Activated CD4-positive, alpha-beta T cell treated with anti-CD3 and anti-CD28 coated beads for 24 hours (primary cell): ENCODE data around the gene PRR14.

Source experiments
- DNase-seq, 2 donors: peaks; one replicate each; pipeline ENCODE4 v3.0.0-alpha.2; 2020; ENCODE audit warnings: low read depth in 2 of 2

PRR14 gene

DNA sequence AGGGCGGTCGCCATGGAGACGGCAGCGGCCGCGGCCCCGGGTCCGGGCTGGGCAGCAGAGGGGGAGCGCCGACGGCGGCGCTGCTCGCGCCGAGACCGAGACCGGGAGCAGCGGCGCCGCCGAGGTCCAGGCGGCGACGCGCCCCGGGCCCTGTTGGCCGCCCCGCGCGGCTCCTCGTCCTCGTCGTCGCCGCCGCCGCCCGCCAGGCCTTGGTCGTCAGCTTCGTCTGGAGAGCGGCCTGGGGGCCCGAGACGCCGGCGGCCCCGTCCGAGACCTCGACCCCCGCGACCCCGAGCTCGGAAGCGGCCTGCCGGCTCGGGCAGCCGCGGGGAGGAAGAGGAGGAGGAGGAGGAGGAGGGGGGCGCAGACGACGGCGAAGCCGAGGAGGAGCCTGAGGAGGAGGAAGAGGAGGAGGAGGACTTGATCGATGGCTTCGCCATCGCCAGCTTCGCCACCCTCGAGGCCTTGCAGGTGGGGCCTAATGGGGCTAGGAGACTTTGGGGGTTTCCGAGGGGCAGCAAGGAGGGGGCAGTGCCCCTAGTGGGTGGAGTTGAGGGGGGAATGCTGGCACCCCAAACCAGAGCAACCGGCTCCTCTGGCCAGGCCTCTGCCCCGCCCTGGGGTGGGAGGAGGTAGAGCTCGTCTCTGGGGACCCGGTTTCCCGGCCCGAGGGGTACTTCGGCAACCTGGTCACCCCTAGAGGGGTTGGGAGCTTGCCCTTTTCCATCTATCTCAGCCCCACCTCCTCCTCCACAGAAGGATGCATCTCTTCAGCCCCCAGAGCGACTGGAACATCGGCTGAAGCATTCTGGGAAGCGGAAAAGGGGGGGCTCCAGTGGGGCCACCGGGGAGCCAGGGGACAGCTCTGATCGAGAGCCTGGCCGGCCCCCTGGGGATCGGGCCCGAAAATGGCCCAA lies 9.0 kb downstream of the PRR14 start:
- DNase-seq: peak; percentile 15 to 38

DNA sequence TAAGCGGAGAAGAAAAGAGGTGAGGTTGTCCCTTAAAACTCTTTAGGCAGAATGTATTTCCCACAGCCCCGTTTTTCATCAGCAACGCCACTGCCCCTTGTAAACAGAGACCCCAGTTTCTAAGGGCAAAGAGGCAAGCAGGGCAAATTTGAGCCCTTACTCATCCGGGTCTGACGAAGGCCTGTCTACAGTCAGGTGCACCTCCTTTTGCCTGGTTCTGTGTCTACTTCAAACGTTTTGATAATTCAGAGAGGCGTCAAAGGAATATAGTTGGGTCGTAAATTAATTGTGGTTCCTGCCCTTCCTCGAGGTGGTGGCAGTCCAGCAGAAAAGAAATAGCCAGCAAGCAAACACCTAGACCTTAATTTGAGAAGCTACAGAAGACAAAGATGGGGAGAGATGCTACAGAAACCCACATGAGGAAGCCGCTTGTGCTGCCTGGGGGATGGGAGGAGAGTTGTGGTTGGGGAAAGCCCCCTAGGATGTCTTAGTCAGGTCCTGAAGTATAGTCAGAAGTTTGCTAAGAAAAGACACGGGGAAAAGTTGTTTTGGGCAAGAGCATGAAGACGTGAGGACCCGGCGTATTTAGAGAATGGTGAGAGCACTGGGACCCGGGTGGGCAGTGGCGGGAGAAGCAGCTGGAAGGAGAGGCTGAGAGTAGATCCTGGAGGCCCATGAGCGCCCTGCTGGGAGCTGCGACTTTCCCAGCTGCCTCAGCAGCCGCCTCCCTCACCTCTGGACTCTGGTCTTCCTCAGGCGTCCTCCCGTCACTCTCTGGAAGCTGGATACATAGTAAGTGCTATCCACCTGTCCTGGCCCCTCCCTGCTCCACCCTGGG lies 9.9 kb downstream of the PRR14 start:
- peak; percentile 64 to 67 for DNase-seq

DNA sequence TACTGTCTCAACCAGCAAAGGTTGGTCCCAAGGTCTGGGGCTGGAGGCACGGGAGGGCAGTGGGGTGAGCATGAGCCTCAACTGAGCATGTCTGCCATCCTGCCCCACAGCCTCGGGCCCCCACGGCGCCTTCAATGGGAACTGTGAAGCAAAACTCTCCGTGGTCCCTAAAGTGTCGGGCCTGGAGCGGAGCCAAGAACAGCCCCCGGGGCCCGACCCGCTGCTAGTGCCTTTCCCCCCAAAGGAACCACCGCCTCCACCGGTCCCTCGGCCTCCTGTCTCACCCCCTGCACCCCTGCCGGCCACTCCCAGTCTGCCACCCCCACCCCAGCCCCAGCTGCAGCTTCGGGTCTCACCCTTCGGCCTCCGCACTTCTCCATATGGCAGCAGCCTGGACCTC lies 11.7 kb downstream of the PRR14 start:
- DNase-seq: no peak

DNA sequence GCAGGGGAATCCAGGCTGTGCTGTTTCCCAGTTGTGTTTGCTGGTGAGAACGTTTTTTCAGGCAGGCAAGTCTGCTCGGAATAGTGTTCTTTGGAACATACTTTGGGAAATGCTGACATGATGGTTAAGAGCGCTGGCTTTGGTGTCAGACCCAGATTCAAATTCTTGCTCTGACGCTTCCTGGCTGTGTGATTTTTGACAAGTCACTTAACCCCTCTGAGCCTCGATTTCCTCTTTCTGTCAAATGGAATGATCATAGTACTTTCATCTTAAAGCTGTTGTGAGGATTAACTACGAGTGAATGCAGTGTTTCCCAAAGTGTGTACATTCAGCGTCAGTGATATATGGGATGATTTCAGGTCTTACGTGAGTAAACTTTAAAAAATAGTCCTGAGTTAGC lies 12.3 kb downstream of the PRR14 start:
- DNase-seq: no peak

DNA sequence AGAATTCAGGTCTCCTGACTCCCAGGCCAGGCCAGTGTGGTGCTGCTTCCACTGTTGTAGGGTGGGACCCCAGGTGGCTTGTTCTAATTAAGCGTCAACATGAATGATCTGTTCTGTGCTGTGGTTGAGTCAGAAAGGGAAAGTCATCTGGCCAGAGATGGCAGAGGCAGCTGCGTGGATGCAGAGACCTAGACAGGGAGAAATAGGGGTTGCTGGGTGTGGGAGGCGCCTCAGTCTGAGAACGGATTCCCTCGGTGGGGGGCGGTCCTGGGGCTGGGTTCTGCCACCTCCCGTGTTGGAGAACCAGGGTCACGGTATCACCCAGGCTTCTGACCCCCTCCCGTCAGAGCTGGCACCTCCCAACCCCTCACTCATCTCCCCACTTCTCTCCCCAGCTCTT lies 13.1 kb downstream of the PRR14 start:
- DNase-seq: no peak

DNA sequence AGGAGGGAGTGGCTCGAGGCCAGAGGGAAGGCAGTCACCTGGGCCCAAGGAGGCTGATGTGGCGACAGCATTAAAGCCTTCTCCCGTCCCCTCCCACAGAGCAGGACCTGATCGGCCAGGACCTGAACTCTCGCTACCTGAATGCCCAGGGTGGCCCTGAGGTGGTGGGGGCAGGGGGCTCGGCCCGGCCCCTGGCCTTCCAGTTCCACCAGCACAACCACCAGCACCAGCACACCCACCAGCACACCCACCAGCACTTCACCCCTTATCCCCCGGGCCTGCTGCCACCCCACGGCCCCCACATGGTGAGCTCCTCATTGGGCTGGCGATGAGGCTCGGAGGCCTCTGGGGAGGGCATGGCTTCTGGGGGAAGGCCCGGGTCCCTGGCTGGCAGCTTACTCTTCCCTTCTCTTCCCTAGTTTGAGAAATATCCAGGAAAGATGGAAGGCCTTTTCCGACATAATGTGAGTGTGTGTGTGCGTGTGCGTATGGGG lies 13.9 kb downstream of the PRR14 start:
- DNase-seq: no peak

DNA sequence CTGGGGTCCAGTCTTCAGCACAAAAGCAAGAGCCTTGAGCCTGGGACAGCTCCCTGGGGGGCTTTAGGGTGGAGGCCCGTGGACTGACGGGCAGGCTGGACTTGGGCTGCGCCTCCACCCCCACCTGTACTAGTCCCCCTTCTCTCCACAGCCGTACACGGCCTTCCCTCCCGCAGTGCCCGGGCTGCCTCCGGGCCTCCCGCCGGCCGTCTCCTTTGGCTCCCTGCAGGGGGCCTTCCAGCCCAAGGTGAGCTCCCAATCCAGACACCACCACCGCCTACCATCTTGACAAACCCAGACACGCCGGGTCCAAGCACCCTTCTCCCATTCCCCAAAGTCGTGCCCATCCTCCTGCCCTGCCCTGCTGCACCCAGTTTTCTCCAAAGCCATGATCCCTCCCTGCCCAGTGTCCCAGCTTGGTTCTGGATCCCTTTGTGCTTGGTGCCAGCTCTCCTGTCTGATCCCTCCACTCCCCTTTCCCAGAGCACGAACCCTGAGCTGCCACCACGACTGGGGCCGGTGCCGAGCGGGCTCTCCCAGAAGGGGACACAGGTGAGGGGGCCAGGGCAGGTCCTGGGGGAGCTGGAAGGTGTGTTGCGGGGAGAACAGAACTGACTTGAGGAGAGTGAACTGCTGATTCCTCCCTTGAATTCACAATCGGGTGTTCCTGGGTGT lies 14.5 kb downstream of the PRR14 start:
- no peak for DNase-seq

DNA sequence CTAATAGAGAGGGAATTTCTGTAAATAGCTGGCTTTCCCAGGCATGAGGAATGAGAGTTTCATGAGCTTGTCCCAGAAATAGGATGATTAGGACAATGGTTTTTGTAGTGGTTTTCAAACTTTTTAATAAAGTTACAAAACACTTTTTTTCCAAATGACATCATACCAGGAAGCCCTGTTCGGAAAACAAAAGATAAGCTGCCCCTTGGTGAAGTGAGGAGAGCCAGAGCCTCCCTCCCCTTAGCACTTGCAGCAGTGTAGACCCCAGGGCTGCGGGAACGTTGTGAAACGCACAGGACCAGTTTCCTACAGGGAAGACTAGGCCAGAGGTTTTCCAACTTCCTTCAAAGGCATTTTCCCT lies 15.1 kb downstream of the PRR14 start:
- no peak for DNase-seq

DNA sequence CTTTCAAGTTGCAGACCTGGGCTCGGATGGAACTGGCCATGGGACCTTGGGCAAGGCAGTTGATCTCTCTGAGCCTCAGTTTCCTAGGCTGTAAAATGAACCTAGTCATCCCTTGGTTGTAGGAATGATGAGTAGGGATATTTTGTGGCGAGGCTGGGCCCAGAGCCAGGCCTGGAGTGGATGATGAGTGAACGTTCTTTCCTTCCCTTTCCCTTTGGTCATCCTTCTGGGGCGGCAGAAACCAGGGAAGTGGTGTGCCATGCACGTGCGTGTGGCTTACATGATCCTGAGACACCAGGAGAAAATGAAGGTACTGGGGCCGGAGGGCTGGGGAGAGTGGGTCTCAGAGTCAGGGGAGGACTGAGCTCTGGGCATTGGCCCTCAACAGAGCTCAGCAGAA lies 15.9 kb downstream of the PRR14 start:
- DNase-seq: no peak

DNA sequence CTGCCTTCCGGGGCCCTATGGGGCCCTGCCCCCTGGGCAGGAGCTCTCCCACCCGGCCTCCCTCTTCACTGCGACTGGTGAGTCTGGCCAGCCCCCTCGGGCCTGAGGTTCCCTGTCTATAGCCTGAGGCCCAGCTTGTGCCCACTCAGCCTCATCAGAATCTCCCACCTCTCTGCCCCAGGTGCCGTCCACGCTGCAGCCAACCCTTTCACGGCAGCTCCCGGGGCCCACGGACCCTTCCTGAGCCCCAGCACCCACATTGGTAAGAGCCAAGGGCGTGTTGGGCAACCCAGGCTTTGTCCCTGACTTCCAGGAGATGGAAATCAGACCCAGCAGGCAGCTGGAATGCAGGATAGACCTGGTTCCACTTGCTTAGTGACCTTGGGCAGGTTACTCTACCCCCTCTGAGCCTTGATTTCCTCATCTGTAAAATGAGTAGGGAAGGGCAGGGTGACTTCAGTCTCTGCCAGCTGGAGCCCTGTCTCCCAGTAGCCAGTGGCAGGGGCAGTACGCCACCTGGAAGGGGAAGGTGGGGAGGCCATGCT lies 16.7 kb downstream of the PRR14 start:
- DNase-seq: no peak

DNA sequence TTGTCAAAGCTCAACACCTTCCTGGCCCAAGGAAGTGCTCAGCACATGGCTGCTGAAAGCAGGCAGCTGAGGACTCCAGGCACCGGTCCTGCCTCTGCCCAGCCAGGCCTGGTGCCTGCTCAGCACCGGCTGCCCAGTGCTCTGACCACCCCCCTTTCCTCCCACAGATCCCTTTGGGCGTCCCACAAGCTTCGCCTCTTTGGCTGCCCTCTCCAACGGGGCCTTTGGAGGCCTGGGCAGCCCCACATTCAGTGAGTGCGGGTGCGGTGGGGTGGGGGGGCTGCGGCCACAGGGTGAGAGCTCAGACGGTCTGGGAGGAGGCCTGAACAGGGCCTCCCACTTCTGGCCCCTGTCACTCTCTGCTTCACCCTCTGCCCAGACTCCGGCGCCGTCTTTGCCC lies 17.6 kb downstream of the PRR14 start:
- DNase-seq: no peak

DNA sequence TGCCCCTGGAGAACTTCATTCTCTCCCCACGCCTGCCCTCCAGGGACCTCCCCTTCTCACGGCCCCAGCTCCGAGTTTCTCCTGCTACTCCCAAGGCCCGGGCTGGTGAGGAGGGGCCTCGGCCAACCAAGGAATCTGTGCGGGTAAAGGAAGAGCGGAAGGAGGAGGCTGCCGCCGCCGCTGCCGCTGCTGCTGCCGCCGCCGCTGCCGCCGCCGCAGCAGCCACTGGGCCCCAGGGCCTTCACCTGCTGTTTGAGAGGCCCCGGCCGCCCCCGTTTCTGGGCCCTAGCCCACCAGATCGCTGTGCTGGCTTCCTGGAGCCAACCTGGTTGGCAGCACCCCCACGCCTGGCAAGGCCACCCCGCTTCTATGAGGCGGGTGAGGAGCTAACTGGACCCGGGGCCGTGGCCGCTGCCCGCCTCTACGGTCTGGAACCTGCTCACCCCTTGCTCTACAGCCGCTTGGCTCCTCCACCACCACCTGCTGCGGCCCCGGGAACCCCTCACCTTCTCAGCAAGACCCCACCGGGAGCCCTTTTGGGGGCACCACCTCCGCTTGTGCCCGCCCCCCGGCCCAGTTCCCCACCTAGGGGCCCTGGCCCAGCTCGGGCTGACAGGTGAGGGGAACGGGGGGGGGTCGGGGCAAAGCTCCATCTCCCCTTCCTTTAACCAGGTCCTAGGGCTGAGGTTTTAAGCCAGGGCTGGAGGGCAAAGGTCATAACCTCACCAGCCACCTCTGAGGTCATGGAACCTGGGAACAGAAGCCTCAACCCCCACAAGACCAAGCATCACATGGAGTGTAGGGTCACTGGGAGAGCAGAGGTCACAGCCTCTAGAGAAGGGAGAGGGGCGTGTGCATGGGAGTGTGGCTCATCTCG lies 18.5 kb downstream of the PRR14 start:
- DNase-seq: no peak

DNA sequence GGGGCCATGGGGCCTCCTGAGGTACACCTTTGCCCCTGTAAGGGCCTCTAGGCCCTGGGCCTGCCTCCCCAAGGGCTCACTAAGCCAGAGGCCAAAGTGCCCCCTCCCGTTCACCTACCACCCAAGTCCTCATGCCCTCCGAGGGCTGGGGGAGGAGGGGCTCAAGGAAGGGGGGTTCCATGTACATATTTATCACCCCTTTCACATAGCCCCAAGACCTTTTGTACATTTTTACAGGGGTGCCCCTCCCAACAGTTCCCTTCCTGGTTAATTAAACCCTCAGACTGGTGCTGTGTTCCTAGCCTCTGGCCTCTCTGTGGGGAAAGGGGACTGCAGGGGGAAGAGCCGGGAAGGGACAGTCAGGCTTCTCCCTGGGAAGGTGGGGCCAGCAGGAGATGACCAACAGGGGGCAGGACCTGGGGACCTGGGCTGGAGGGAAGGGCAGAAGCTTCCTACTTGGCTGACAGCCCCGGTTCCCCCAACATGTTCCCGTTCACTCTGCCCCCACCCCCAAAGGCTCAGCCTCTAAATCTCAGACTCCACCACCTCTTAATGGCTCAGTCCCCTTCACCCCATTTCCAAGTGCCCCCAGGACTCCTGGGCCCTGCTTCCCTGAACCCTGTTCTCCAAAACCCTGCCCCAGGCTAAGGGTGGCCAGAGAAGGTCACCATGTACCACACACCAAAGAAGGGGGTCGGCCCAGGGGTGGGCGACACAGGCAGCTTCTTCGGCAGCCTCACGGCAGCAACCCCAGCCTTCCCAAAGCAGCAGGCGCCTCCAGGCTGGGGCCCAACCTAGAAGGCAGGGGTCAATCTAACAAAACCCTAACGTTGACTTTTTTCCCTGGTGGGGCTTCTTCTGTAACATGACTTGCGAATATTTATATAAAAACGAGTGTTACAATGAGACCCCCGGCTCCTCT lies 19.4 kb downstream of the PRR14 start:
- no peak for DNase-seq

DNA sequence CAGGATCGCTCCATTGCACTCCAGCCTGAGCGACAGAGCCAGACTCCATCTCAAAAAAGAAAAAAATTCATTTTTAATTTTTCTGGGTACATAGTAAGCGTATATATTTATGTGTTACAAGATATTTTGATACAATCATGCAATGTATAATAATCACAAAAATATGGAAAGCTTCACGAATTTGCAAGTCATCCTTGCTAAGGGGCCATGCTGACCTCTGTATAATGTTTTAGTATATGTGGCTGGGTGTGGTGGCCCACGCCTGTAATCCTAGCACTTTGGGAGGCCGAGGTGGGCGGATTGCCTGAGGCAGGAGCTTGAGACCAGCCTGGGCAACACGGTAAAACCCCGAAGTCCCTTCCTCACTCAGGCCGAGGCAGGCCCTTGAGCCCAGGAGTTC lies 24.4 kb downstream of the PRR14 start:
- no peak for DNase-seq

DNA sequence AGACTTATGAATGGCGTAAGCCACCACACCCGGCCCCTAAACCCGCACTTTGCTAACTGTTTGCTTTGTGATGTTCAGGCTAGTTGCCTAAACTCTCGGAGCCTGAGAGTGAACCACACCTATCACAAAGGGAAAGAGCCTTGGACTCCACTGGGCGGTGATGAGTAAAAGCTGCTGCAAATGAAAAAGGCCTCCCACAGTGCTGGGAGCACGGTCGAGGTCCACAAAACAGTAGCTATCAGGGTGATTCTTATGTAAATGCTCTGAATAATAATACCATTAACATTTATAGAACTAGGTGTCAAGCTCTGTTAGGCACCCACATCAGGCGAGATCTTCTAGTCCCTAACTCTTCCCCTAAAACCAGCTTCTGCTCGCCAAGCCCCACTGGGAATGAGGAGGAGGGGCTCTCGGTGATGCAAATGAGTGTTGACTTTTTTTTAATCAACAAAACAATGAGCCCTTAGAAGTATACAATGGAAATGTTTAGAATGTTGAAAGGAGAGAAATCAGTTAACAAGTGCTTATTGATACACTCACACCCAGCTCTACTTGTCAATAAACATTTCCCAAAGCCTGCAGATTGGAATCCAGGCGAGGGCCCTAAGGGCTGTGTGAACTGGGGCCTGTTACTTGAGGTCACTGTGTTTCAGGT lies 27.3 kb downstream of the PRR14 start:
- DNase-seq: no peak

DNA sequence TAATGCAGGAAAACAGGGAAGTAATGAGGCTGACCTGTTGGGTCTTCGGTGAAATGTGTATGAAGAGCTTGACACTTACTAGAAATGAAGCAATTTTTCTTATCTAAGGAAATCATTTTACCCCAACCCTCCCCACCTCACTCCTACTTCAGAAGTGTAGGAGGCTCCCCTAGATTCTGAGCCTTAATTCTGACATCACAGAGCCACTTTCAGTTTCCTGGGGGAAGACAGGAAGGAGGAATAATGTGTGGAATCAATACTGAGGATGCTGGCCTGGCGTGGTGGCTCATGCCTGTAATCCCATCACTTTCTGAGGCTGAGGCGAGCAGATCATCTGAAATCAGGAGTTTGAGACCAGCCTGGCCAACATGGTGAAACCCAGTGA lies 27.8 kb downstream of the PRR14 start:
- no peak for DNase-seq

DNA sequence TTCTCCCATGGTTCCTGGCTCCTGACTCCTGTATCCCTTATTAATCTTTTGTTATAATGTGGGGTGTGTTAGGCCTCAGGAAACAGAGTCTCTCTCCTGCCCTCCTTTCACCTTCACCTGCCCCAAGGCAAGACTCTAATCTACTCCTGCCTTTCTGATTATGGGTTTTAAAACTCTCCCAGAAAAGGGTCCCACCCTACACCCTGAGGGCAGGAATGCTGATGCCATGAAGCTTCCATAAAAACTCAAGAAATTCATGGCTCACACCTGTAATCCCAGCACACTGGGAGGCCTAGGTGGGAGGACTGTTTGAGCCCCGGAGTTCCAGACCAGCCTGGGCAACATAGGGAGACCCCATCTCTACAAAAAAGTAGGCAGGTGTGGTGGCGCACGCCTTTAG lies 29.6 kb downstream of the PRR14 start:
- no peak for DNase-seq

DNA sequence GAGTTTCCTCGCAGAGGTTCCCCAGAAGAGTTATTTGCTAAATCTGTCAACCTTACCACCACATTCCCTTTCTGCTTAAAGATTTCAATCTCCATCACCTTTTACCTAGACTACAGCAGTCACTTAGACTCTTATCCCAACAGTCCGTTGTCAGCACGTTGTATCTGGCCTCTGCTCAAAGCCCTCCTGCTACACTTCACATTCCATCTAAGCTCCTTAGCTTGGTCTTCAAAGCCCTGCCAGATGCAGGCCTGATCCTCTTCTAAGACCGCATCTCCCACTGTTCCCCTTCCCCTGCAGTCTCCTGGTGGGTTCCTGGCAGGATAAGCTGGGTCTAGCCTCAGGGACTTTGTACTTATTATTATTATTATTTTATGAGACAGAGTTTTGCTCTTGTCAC lies 37.9 kb downstream of the PRR14 start:
- no peak for DNase-seq

DNA sequence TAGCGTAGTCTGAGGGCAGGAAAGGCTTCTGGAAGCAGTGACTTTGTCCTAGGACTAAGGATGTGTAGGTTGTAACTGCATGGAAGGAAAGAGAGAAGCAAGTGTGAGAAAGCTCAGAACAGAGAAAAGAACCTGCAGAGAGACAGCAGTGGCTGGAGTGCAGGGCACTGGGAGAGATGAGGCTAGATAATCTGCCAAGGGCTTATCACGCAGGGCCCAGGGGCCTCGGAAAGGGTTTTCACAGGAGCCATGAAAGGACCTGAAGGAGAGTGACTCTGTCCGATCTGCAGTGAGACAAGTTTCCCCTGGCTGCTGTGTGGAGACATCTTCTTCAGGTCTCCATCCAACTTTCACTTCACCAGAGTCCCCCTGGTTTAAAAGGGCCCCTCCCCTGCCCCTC lies 41.1 kb downstream of the PRR14 start:
- DNase-seq: no peak
